Activated CD8-positive, alpha-beta memory T cell treated with anti-CD3 and anti-CD28 coated beads for 1 hour (primary cell): ENCODE data around the gene HNRNPL.
A peak's percentile ranks its signal among the peaks of the same experiment; 100 is the strongest.
"Not testable (repeated sequence)": the region's sequence is repeated elsewhere in the genome, so short reads cannot be mapped to it uniquely, and the experiment has no call there.

Source experiments
- DNase-seq, 2 donors: peaks; one replicate each; pipeline ENCODE4 v3.0.0-alpha.2; 2020; ENCODE audit warnings: low read depth in 1 of 2; ENCODE audit errors: extremely low read depth in 1 of 2

The HNRNPL gene

DNA sequence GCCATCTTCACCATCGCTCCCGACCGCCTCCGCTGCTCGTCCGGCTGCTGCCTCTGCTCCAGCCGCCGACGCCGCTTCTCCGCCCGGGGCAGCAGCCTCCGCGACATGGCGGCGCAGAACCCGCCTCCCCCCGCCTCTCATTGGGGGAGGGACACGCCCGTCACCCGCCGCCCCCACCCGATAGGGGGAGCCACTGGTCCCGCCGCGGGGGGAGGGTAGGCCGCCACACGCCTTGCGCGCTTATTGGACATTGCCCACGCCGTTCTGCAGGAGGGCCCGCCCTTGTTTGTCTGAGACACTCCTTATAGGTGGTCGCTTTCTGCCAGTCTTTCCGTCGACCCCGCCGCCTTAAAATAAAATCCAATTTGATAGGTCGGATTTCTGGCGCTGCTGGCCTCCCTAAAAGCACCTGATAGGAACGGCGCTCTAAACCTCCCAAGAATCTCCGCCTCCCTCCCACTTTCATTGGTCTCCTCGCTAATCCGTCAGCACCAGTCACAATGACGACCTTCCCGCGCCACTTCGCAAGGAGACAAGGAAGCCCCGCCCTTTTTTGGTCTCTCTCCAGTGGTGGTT is at the start of gene HNRNPL:
TSS of gene HNRNPL (minus strand) at position 127 of the 576 bp plus-strand sequence. CDS start at position 107, 20 bp downstream.
- peak; percentile 99 for DNase-seq

DNA sequence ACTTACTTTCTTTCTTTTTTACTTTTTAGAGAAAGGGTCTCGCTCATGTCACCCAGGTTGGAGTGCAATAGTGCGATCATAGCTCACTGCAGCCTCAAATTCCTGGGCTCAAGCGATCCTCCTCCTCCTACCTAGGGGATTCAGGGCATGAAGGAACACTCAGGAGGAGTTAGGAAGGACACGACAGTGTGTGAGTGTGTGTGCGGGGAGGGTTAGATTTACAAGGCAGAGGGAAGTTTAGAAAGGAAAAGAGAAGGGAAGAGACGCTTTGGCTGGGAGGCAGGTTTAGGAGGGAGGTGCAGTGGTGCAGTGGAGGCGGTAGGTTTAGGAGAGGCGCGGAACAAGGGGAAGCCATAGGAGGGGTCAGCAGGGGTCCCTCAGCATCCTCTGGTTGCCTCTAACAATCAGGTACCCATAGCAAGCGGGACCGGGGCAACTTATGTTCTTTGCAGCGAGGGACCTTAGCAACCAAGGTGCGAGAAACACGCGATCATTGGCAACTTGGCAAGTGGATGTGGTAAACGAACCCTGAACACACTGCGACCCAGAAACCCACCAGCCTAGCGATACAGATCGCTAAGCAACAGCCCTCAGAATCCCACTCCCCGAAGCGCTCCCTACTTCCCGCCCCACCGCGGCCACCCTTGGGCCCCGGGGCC is 49.1 kb upstream of the HNRNPL start:
- DNase-seq: no peak

DNA sequence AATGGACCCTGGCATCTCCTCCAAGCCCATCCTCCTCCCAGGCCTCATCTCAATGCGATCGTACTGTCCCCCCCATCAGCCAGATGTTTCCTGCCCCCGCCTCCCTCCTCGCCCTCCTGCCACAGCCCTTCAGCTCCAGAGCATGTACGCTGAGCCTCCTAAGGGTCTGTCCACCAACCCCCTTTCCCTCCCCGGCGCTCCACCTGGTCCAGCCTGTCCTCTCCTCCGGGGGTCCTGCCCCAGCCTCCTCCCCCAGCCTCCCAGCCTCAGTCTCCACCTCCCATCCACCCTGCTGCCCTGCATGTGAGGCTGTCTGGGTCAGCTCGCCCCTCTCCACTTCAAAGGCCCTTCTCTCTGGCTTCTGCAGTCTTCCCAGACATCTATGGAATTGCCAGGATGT is 45.2 kb upstream of the HNRNPL start:
- no peak for DNase-seq

- no peak for DNase-seq
These were observed 43.6 kb upstream of the HNRNPL start for GRCh38 chr19:38893341-38893771.

DNA sequence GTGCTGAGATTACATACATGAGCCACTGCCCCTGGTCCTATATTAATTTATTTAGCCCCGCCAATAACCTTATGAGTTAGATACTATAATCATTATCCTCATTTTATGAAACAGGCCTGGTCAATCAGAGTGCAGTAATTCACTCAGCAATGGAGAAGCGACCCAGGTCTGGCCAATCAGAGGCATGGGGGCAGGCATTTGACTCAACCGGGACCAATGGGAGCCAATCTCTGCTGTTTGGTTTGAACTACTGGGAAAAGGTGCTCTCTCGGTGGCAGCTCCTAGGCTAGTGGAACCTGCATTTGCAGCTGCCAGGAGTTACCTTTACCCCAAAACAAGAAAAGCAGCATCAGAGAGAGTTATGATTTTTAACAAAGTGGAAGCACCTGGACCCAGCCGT is 43.1 kb upstream of the HNRNPL start:
- DNase-seq: no peak

DNA sequence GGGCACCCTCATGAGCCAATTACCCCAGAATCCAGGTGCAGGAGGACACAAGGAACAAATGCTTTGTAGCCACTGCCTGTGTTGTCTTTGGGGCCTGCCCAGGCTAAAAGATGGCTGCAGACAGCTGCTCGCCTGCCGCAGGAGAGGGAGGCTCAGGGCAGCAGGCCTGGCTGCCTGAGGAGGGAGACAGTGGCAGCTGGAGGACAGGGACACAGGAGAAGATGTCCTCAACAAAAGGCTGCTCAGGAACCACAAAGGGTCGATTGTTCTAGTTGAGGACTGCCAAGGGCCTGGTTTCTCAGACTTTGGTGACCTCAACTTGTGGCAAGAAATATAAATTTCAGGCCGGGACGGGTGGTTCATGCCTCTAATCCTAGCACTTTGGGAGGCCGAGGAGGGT is 42.0 kb upstream of the HNRNPL start:
- DNase-seq: no peak

DNA sequence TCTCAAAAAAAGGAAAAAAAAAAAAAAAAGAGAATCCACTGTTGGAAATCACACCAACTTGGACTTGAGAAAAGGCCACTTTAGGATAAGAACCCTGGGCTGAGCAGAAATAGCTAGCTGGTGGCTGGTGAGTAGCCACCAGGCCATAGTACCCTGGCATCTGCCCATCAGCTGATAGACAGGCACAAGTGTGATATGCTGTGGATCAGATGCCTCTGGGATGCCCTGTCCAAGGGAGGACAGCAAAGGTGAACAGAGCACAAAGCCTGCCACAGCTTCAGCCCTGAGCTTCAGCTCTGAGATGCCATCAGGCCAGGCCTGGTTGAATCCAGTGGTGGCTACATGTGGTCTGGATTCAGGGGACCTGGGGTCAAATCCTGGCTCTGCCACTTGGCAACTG is 40.9 kb upstream of the HNRNPL start:
- no peak for DNase-seq

DNA sequence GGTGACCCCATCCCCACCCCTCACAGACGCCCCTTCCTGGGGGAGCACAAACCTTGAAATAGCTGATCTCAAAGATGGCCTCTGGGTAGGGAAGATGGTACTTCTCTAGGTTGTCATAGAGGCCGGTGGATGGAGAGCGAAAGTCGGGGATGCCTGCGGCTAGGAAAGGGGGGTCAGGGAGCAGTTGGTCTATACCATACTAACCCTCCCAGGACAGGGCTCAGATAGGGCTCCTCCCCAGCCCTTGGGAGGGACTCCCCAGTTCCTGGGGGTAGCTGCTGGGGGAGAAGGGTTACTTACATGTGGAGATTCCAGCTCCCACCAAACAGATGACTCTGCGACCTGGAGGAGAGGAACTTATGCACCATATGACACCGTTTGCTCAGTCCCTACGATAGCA is 40.0 kb upstream of the HNRNPL start:
- no peak for DNase-seq

GRCh38 chr19:38888876-38889275 is 39.1 kb upstream of the HNRNPL start:
- no peak for DNase-seq

DNA sequence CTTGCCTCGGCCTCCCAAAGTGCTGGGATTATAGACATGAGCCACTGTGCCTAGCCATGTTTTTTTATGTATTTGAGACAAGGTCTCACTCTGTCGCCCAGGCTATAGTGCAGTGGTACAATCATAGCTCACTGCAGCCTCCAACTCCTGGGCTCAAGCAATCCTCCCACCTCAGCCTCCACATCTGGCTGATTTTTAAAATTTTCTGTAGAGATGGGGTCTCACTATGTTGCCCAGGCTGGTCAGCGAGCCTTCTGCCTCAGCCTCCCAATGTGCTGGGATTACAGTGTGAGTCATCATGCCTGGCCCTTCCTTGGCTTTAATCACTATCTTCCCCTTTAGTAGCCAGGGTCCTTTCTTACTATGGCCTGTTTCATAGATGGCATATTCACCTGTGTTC is 34.9 kb upstream of the HNRNPL start:
- not testable (repeated sequence) for DNase-seq

- no peak for DNase-seq
These were observed 33.5 kb upstream of the HNRNPL start for GRCh38 chr19:38883286-38883685.

- DNase-seq: no peak
These were observed 31.3 kb upstream of the HNRNPL start for GRCh38 chr19:38880882-38881609.

- DNase-seq: no peak
These were observed 30.5 kb upstream of the HNRNPL start for GRCh38 chr19:38880076-38880881.

DNA sequence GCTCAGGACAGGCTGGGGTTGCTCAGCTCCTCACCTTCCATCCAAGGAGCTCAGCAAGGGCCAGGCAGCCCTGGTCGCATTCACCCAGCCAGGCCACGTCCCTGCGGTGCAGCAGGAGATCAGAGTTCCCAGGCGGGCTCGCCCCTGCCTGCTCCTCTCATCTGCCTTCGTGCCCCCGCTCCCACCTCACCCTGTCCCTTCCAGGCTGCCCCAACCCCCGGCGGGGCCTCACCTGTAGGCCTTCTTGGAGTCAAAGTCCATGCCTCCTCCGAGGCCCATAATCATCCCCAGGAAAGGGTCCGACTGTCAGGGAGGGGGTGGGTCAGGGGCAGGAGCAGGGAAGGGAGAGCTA is 29.6 kb upstream of the HNRNPL start:
- DNase-seq: no peak

DNA sequence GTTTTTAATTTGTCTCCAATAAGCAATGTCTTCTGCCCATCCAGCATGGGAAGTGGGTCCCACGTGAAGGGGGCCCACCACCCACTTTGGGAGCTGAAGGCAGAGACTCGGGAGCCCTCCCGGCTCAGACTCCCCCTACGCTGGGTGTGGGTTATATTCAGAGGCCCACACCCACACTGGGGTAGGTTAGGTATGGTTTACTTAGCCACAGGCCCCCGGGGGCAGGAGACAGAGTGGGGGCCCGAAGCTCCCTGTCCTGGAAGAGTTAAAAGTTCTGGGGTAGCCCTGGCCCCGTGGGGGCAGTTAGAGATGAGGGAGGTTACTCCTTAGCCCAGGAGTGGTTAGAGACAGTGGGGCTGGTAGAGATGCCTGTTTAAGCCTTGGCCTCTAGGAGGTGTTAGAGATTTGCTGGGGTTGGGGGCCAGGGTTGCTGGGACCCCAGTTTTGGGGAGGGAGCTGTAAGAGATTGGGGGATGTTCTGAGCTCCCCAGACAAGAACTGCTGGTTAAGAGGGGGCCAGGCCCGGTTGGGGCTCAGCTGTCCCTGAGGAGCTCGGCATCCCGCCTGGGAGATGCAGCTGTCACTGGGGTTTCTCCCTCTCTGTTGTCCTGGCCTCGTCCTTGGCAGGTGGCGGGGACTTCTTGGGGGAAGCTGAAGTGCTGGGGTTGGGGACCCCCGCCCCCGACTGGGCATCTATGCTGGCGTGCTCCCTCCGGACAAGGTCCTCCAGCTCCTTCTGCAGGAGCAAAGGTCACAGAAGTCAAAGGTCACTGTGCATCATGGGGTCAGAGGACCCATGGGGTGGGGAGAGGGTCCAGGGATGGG is 29.0 kb upstream of the HNRNPL start:
- no peak for DNase-seq

GRCh38 chr19:38877781-38878574 is 28.2 kb upstream of the HNRNPL start, which contains the start of gene RINL:
TSS of gene RINL (minus strand) at chr19:38878275. CDS start at chr19:38876742, 1,533 bp downstream.
- DNase-seq: peak; percentile 32 to 55

DNA sequence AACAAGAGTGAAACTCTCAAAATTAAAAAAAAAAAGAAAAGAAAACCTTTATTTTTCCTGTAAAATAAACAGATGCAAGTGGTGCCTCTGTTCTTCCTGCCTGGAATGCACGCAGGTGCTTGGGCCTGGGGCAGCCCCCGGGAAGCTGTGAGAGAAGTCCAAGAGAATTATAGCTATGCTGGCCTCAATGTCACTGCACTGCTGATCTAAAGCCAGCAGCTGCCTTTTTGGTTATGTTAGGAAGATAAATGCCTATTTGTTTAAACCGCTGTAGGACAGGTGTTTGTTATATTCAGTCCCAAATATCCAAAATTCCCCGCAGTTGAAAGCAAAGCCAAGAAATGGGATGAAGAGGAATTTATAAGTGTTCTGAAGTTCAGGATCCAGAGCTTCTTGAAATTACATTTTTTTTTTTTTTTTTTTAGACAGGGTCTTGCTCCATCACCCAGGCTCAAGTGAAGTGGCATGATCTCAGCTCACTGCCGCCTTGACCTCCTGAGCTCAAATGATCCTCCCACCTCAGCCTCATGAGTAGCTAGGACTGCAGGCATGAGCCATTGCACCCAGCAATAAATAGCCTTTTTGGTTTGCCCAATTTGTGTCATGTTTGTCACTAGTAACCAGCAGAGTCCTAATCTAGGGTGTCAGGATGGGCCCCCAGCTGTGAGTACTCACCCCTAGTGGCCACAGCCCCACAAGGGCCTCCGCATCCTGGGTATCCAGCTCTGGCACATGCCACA is 26.0 kb upstream of the HNRNPL start:
- DNase-seq: no peak

- DNase-seq: not testable (repeated sequence)
These were observed 23.6 kb upstream of the HNRNPL start for GRCh38 chr19:38873400-38873799.

GRCh38 chr19:38870612-38871011 is 20.8 kb upstream of the HNRNPL start:
- DNase-seq: no peak
